Fibroblast of peridontal ligament (primary cell): ENCODE measurements around the gene BRAF.
"Not testable (repeated sequence)": the region's sequence is repeated elsewhere in the genome, so short reads cannot be mapped to it uniquely, and the experiment has no call there.

ENCODE experiments used
- DNase-seq: peaks from one replicate; pipeline ENCODE4 v3.0.0-alpha.2; 2010; ENCODE audit errors: extremely low read depth

The BRAF gene

DNA sequence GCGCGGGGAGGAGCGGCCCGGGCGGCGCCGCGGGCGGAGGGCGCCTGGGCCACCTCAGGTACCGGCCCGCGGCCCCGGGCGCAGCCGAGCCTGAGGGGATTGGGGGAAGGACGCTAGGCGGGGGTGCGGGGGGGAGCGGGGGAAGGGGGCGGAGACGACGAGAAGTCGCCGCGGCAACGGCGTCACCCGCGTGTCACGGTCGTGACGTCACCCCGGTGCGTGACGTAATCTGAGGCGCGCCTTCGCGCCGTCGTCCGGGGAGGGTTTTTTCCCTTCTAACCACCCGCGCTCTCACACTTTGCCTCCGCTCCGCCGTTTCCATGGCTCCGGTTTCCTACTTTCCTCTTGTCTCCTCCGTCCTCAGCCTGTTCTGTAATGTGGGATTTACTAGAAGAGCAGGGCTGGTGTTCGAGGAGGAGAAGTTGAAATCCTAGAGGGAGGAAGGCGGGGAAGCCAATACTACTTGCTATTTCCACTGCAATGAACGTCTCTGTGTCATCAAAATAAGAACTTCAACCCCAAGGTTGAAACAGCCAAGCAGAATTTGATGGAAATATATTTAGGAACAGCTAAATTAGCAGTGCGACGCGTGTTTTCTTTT, at the start of gene BRAF:
Gene BRAF (minus strand): TSS at position 109 of the 601 bp plus-strand sequence. CDS start 226 bp downstream, outside the sequence.
- DNase-seq, result peak; percentile 88

DNA sequence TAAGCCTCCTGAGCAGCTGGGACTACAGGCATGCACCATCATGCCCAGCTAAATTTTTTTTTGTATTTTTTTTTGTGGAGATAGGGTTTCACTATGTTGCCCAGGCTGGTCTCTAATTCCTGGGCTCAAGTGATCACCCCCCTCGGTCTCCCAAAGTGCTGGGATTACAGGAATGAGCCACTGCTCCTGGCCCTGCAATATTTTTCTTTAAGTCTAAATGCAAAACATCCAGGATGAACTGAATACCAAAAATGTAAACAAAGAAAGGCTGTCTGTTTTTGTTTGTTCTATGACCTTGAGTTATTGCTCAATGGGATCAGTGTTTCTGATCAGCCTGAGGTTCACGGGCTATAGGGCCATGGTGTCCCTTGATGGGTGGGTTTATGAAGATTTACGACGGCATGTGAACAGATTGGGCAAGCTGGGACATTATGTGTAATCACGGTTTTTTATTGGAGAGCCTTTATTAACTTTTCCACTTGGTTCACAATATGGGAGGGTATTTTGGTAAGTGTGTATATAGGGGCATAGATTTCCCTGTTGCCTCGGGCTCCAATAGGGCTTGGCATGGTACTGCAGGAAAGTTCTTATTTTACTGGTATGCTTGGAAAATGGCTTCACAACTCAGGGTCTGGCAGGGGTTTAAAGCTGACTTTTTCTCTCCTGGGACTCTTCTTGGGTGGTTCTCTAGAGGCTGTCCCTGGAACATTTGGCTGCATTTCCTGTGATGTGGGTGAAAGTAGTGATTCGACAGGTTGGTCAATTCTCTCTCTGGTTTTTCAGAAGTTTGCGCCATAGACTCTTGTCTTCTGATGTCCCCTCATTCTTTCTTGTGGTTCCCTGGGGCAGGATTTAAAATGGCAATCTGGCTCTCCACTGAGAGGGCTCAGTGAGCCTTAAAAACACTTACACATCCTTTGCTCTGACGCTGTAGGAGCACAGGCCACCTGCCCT, 48.4 kb upstream of the BRAF start:
- DNase-seq, result no peak

DNA sequence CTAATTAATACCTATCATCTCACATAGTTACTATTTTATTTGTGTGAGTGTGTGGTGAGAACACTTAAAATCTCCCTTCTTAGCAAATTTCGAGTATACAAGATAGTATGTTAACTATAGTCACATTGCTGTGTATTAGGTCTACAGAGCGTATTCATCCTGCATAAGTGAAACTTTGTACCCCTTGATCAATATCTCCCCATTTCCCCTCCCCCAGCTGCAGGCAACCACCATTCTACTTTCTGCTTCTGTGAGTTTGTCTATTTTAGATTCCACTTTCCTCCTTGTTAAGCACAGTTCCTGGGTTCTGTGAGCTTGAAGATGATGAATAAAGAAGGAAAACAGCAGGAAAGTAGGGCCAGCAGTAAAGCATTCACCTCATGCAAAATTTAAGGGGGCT, 47.6 kb upstream of the BRAF start:
- DNase-seq, result no peak

DNA sequence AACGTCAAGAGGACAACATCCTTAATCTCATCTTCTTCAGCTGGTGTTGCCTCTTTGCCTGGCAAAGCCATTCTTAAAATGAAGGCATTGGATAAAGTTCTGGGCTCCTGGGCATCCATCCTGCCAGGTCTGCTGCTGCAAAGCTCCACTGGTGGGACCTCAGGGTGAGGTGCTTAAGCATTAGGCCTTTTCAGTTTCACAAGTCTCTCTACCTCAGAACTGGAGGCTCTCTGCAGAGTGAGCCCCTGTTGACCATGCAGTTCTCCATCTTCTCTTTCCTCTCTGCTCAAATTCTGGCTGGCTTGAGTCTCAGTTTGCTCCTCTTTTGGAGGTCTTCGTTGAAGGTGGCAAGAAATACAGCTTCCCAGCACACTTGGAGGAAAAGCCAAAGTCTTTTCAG, 42.7 kb upstream of the BRAF start:
- no peak for DNase-seq

DNA sequence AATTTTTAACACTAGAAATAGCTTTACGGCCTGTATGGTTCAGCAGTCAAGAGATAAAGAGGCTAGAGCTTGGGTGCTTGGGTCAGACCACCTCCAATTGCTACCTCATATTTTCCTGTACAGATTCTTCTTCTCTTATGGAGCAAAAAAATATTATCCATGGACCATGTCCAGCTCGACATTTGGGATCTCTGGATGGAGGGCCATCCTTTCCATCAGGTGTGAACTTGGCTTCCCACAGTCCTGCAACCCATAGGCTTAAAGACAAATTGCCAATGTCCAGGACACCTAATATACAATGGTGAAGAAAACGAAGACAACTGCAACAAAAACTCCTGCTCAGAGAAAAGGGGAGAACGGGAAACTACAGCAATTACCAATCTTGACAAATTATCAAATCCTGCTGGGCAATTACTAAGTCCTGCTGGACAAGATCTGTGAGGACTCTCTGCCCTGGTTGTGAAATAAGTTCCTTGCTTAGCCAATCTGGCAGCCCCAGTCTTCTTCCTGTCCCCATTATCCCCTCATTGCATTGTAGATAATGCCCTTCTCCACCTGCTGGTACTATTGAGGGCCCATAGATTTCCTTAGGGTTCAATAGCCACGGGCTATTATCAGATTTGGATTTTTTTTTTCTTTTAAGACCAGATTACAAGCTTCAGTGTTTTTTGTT, 42.0 kb upstream of the BRAF start:
- DNase-seq, result no peak

DNA sequence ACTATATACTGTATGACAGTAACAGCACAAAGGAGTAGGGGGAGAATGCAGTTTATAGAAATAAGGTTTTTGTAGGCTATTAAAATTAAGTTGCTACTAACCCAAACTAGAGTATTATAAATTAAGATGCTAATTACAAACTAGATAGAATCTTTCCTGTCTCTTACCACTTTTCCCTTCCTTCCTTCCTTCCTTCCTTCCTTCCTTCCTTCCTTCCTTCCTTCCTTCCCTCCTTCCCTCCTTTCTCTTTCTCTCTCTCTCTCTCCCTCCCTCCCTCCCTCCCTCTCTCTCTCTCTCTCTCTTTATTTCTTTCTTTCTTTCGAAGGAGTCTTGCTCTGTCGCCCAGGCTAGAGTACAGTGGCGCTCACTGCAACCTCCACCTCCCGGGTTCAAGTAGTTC, 36.4 kb upstream of the BRAF start:
- DNase-seq, result no peak

DNA sequence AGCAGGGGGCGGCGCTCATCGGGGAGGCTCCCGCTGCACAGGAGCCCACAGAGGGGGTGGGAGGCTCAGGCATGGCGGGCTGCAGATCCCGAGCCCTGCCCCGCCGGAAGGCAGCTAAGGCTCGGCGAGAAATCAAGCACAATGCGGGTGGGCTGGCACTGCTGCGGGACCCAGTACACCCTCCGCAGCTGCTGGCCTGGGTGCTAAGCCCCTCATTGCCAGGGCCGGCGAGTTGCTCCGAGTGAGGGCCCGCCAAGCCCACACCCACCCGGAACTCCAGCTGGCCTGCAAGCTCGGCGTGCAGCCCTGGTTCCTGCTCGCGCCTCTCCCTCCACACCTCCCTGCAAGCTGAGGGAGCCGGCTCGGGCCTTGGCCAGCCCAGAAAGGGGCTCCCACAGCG, 32.3 kb upstream of the BRAF start:
- not testable (repeated sequence) for DNase-seq

DNA sequence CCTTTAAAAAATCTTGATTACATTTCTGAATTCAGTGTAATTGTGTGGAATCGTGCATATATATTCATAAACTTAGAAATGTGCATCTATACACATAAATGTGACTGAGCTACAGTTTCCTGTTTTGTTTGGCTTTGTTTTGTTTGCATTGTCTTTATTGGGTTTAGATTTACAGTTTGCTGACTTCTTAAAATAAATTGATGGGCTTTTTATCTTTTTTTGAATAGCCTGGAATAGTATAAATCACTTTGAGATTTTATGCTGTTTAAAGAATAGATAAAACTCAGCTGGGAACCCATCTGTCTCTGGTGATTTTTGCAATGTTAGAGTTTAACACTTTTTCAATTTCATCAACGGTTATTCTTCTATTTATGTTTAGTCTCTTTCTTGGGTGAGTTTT, 21.2 kb upstream of the BRAF start:
- DNase-seq, result no peak

DNA sequence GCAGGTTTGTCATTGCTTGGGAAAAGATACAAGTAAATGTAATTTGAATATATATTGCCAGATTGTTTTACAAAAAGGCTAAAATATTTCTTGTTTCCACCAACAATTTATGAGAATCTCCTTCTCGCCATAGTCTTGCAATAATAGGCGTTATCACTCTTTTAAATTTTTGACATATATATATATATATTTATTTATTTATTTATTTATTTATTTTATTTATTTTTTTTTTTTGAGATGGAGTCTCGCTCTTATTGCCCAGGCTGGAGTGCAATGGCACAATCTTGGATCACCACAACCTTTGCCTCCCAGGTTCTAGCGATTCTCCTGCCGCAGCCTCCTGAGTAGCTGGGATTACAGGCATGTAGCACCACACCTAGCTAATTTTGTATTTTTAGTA, 17.5 kb upstream of the BRAF start:
- not testable (repeated sequence) for DNase-seq

DNA sequence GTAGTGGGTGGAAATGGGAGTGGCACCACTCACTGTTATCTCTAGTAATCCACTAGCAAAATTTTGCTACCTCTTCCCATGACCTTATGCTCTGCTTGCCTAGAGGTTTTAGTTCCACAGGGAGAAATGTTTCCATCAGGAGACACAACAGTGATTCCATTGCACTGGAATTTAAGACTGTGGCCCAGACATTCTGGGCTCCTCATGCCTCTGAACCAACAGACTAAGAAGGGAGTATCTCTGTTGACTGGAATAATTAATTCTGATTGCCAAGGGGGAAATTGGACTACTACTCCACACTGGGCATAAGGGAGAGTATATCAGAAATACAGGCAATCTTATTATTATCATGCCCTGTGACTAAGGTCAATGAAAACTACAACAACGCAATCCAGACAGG, 16.2 kb upstream of the BRAF start:
- DNase-seq, result no peak

DNA sequence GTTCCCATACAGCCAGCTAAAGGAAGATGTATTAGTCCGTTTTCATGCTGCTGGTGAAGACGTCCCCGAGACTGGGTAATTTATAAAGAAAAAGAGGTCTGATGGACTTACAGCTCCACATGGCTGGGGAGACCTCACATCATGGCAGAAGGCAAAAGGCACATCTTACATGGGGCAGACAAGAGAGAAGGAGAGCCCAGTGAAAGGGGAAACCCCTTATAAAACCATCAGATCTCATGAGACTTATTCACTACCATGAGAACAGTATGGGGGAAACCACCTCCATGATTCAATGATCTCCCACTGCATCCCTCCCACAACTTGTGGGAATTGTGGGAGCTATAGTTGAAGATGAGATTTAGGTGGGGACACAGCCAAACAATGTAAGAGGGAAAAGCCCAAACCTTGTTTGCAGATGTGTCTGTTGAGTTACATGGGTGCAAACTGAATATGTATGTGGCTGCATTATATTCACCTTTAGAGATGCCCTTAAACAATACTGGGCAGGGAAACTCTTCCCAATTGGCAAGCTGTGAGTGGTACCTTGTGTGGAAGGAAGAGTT, 13.1 kb upstream of the BRAF start:
- DNase-seq, result no peak

DNA sequence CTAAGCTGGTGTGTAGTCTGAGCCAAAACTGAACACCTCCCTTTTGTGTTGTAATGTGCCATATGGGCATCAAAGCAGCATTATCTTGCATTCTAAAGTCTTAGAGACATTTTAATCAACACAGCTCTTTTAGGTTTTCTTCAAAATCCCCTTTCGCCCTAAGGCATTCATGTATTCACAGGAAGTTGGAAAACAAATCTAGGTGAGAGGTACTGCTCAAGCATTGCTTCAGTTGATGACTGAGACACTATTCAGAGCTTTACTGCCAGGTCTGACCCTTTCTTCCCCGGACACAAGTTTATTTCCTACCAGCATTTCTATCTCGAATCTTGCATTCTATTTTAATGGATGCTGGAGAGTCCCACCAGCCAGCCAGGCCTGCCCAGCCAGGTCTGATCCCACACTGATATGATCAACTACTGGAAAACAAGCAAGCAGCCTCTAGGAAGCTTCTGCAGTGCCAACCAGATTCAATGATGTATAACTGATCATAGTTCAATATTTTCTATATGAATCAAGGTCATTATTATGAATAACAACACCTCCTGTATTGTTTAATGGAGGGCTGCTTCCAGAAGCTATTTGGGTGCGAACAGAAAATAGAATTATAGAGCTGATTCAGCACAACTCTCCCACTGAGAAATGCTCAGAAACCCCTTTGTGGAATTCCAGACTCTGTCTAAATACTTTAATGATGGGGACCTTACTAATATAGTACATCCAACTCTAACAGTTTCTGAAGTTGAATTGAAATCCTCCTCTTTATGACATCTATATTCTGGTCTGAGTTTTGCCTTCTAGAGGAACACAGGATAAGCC, 4.0 kb upstream of the BRAF start:
- DNase-seq, result no peak

DNA sequence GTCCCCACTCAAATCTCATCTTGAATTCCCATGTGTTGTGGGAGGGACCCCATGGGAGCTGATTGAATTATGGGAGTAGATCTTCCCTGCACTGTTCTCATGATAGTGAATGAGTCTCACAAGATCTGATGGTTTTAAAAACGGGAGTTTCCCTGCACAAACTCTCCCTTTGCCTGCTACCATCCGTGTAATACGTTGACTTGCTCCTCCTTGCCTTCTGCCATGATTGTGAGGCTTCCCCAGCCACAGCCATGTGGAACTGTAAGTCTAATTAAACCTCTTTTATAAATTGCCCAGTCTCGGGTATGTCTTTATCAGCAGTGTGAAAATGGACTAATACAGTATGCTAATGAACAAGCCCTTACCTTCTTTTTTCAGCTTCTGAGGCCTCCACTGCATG, 3.2 kb upstream of the BRAF start:
- not testable (repeated sequence) for DNase-seq

DNA sequence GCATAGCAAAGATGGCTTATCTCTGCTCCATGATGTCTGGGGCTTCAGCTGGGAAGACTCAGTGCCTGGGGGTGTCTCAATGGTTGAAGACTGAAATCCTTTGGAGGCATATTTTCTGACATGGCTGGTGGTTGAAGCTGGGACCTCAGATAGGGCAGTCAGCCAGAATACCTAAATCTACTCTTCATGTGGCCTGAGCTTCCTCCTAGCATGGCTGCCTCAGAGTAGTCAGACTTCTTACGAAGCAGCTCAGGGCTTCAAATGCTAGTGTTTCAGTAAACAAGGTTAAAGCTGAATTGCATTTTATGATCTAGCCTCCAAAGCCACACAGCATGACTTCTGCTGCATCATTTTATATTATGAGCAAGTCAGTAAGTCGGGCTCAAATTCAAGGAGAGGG, 2.6 kb upstream of the BRAF start:
- no peak for DNase-seq

DNA sequence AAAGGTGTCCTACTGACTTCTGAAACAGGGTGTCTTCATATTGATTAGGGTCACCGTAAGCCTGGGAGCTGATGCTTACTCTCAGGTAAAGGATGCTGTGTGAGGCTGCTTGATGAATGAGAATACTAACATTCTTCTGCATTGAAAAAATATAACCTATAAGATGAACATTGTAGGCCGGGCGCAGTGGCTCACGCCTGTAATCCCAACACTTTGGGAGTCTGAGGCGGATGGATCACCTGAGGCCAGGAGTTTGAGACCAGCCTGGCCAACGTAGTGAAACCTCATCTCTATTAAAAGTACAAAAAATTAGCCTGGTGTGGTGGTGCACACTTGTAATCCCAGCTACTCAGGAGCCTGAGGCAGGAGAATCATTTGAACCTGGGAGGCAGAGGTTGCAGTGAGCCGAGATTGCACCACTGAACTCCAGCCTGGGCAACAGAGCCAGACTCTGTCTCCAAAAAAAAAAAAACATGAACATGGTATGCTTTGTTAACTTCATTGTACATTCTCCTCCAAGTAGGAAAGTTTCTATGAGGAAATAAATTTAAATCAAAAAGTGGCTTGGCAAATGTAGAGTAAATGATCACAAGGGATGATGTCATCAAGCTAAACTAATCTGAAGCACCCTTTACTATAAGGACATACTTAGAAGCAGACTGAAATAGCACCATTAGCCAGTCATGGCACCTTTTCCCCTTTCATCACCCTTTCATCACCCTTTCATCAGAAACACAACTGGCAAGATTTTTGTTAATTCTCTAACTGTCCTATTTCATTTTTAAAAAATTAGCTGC, 1.5 kb upstream of the BRAF start:
- DNase-seq, result no peak

DNA sequence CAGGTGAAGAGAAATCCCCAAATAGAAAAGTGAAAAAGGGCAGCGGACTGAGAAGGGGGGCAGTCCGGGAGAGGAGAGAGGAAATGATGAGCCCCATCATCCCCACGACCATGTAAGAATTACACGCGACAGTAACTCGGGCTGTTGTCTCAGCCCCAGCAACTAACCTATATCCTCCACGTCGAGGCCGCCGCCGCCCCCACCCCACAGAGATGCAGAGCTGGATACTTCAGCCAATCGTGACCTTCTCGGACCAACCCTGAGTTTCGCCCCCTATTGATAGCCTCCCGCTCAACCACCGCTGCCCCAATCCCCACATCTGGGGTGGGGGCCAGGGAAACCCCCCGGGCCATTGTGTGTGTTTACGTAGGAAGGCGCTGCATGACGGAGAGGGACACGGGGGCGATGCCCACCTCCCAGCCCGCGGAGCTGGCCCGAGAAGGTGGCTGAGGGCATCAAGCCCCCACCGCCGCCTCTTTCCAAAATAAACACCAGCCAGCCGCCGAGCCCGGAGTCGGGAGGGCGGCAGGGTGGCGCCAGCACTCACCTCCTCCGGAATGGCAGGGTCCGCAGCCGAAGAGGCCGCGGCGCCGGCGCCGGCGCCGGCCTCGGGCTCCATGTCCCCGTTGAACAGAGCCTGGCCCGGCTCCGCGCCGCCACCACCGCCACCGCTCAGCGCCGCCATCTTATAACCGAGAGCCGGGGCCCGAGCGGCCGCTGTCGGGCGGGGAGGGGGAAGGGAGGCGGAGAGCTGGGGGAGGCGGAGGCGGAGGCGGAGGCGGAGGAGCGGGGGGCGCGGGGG, 509 bp downstream of the BRAF start:
- peak; percentile 64 for DNase-seq

DNA sequence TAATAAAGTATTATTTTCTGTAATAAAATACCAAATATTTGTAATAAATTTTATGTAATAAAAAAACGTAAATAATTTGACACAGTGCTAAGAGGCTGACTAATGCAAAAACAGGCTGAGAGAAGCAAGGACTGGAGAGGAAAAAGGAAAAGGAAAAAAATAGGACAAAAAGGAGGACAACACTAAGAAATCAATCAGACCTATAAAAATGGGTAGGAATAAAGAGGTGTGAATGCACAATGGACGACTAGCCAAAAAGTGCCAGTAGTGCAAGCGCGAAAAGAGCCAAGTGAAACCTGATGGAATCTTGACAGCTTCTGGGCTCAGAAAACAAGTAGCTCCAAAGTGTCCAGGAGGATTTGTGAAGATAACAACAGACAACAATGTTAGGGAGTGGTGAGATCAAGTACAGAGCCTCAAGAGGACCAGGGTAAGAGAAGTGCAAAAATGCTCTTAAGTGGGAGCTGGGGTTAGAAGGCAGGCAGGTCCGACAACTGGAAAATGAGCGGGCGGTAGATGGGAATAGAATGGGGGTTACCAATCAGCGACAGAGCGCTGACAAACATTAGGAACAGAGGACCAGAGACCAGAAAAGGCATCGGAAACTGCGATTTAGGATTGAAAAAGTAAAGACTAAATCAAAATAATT, 1.2 kb downstream of the BRAF start:
- DNase-seq, result peak; percentile 15

DNA sequence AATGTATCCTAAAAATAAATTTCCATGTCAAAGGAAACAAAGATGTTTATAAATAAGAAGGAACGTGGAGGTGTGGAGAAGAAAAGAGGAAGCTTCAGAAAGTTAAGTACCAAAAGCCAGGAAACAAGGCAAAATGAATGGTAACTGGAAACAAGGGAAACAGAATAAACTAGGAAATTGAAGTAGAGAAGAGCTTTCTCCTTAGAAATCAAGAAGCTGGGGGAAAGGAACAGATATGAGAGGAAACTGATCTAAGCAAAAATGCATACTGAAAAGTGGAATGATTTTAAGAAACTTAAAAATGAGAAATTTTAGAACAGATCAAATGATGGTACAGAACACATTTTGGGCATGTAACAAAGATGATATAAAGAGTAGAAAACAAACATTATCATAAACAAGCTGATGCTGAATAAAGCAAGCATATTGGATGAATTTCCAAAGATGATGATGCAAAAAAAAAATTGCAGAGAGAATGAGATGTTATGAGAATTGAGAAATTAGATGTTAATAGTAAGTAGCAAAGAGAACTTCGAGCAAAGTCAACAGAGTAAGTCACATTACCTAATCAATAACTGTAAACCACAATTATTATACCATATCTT, 1.9 kb downstream of the BRAF start:
- DNase-seq, result no peak

DNA sequence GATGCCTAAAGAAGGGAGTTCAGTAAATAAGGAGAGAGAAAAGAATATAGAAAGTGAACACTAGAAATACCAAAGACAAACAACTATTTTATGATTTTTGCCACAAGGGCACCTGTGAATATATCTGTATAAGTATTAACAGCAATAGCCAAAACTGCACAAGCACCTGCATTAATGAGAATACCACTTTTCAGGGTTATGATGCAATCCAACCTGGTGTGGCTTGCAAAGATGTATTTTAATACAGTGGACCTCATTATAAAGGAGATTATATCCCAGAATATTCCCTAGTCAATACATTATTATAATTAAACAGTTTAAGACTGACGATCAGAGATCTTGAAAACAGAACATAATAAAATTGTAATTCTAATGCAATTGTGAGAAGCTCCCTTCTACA, 4.0 kb downstream of the BRAF start:
- DNase-seq, result no peak
